H9 (cell line): ENCODE results near the gene IZUMO4. TPM values are rescaled to one million over a fixed set of nuclear protein-coding genes. Genes with fewer than 3 reads are reported as not detected.
A peak's percentile ranks its signal among the peaks of the same experiment; 100 is the strongest.

Experiments used
- DNase-seq: peaks from one replicate; pipeline ENCODE4 v3.0.0-alpha.2; 2017
- H2AFZ ChIP-seq: one replicate; pipeline ENCODE4 v1.6.1; 2013; ENCODE audit warnings: mild to moderate bottlenecking, low read length, control low read depth, moderate library complexity
- H2AK5ac ChIP-seq: 2 replicates; pipeline ENCODE4 v1.6.1; 2013; ENCODE audit warnings: low read length, control low read depth, mixed read lengths; ENCODE audit not compliant: insufficient read length
- H2BK120ac ChIP-seq: one replicate; pipeline ENCODE4 v1.6.1; 2013; ENCODE audit warnings: low read depth, mild to moderate bottlenecking, low read length, control low read depth, inconsistent platforms; ENCODE audit not compliant: poor library complexity, severe bottlenecking
- H2BK12ac ChIP-seq: 2 replicates; pipeline ENCODE4 v1.6.1; 2013; ENCODE audit warnings: low read length, control low read depth, mixed read lengths, low read depth; ENCODE audit not compliant: insufficient read length
- H2BK15ac ChIP-seq: 2 replicates; pipeline ENCODE4 v1.6.1; 2013; ENCODE audit warnings: low read depth, low read length, control low read depth
- H2BK20ac ChIP-seq: one replicate; pipeline ENCODE4 v1.6.1; 2013; ENCODE audit warnings: low read depth, mild to moderate bottlenecking, low read length, control low read depth, inconsistent platforms; ENCODE audit not compliant: poor library complexity, severe bottlenecking
- H2BK5ac ChIP-seq: 2 replicates; pipeline ENCODE4 v1.6.1; 2013; ENCODE audit warnings: low read length, control low read depth, mixed read lengths; ENCODE audit not compliant: insufficient read length
- H3K14ac ChIP-seq: 2 replicates; pipeline ENCODE4 v1.6.1; 2013; ENCODE audit warnings: low read length, control low read depth; ENCODE audit not compliant: insufficient read depth
- H3K18ac ChIP-seq: 2 replicates; pipeline ENCODE4 v1.6.1; 2013; ENCODE audit warnings: low read depth, mild to moderate bottlenecking, mixed read lengths, low read length, control low read depth; ENCODE audit not compliant: insufficient read length
- H3K23ac ChIP-seq: 2 replicates; pipeline ENCODE4 v1.6.1; 2013; ENCODE audit warnings: low read length, control low read depth, mixed read lengths, low read depth; ENCODE audit not compliant: insufficient read length
- H3K23me2 ChIP-seq: 2 replicates; pipeline ENCODE4 v1.6.1; 2013; ENCODE audit warnings: low read depth, mild to moderate bottlenecking, mixed read lengths, low read length, control low read depth; ENCODE audit not compliant: insufficient read length, poor library complexity, severe bottlenecking
- H3K27ac ChIP-seq: 2 replicates; pipeline ENCODE4 v1.5.1; 2013; ENCODE audit warnings: low read length, control low read depth, mixed read lengths, low read depth; ENCODE audit not compliant: insufficient read length
- H3K27me3 ChIP-seq: 2 replicates; pipeline ENCODE4 v1.6.1; 2013; ENCODE audit warnings: low read length, control low read depth, inconsistent platforms; ENCODE audit not compliant: insufficient read depth
- H3K4ac ChIP-seq: 2 replicates; pipeline ENCODE4 v1.6.1; 2013; ENCODE audit warnings: low read depth, mild to moderate bottlenecking, control low read depth, inconsistent platforms, low read length, moderate library complexity
- H3K4me1 ChIP-seq: 2 replicates; pipeline ENCODE4 v1.6.1; 2013; ENCODE audit warnings: low read length, control low read depth, inconsistent platforms; ENCODE audit not compliant: insufficient read depth
- H3K4me2 ChIP-seq: 2 replicates; pipeline ENCODE4 v1.6.1; 2013; ENCODE audit warnings: low read length, control low read depth, mixed read lengths; ENCODE audit not compliant: insufficient read length, insufficient read depth
- H3K56ac ChIP-seq: 2 replicates; pipeline ENCODE4 v1.6.1; 2013; ENCODE audit warnings: low read depth, mild to moderate bottlenecking, mixed read lengths, low read length, control low read depth; ENCODE audit not compliant: insufficient read length
- H3K79me1 ChIP-seq: 2 replicates; pipeline ENCODE4 v1.6.1; 2013; ENCODE audit warnings: low read depth, mild to moderate bottlenecking, moderate library complexity, low read length, control low read depth, inconsistent platforms; ENCODE audit not compliant: insufficient read depth, poor library complexity, severe bottlenecking
- H3K79me2 ChIP-seq: 2 replicates; pipeline ENCODE4 v1.6.1; 2013; ENCODE audit warnings: low read length, control low read depth, inconsistent platforms; ENCODE audit not compliant: insufficient read depth
- H3K9ac ChIP-seq: 2 replicates; pipeline ENCODE4 v1.6.1; 2013; ENCODE audit warnings: low read length, control low read depth, mixed read lengths; ENCODE audit not compliant: insufficient read length; ENCODE audit errors: extremely low read depth
- H3K9me3 ChIP-seq: one replicate; pipeline ENCODE4 v1.6.1; 2013; ENCODE audit warnings: low read depth, low read length, inconsistent platforms; ENCODE audit not compliant: control insufficient read depth
- H3T11ph ChIP-seq: one replicate; pipeline ENCODE4 v1.6.1; 2013; ENCODE audit warnings: mild to moderate bottlenecking, low read length, control low read depth, inconsistent platforms
- H4K20me1 ChIP-seq: one replicate; pipeline ENCODE4 v1.6.1; 2013; ENCODE audit not compliant: control insufficient read depth, insufficient read length, insufficient read depth
- H4K5ac ChIP-seq: 2 replicates; pipeline ENCODE4 v1.6.1; 2013; ENCODE audit warnings: low read depth, mild to moderate bottlenecking, mixed read lengths, low read length, control low read depth; ENCODE audit not compliant: insufficient read length
- H4K8ac ChIP-seq: replicated peaks from 2 replicates; pipeline ENCODE4 v1.6.1; 2013; ENCODE audit warnings: low read length, control low read depth, mixed read lengths, low read depth; ENCODE audit not compliant: insufficient read length
- H4K91ac ChIP-seq: 2 replicates; pipeline ENCODE4 v1.6.1; 2013; ENCODE audit warnings: low read depth, mild to moderate bottlenecking, moderate library complexity, mixed read lengths, low read length, control low read depth; ENCODE audit not compliant: insufficient read length
- H3K27ac Mint-ChIP-seq, 3 experiments: 2 replicates in 2 of 3; 3 replicates in 1 of 3; pipeline ENCODE4 v1.8.0; 2020 to 2021; ENCODE audit warnings: mixed read lengths in 3 of 3, mild to moderate bottlenecking in 1 of 3, moderate library complexity in 1 of 3
- H3K27me3 Mint-ChIP-seq: 2 replicates; pipeline ENCODE4 v1.8.0; 2021; ENCODE audit warnings: low read depth, mild to moderate bottlenecking, moderate library complexity, mixed read lengths
- H3K36me3 Mint-ChIP-seq, 3 experiments: 2 replicates in 2 of 3; 3 replicates in 1 of 3; pipeline ENCODE4 v1.8.0; 2020 to 2021; ENCODE audit warnings: low read depth in 3 of 3, mixed read lengths in 3 of 3; ENCODE audit not compliant: insufficient read depth in 1 of 3
- H3K4me1 Mint-ChIP-seq, 2 experiments: 2 replicates each; pipeline ENCODE4 v1.8.0; 2020; ENCODE audit warnings: mixed read lengths in 2 of 2
- H3K4me3 Mint-ChIP-seq, 2 experiments: 2 replicates in 1 of 2; 3 replicates in 1 of 2; pipeline ENCODE4 v1.8.0; 2020 to 2021; ENCODE audit warnings: mild to moderate bottlenecking in 2 of 2, mixed read lengths in 2 of 2, moderate library complexity in 1 of 2
- H3K9me3 Mint-ChIP-seq, 2 experiments: 2 replicates in 1 of 2; 3 replicates in 1 of 2; pipeline ENCODE4 v1.8.0; 2020; ENCODE audit warnings: mild to moderate bottlenecking in 2 of 2, mixed read lengths in 2 of 2, moderate library complexity in 1 of 2
- CTCF ChIP-seq: fragments of 200-600 bp; sonication (generic); conservative IDR thresholded peaks from 3 replicates; pipeline ENCODE4 v1.8.0; 2021; ENCODE audit warnings: antibody characterized with exemption, mild to moderate bottlenecking
- WGBS: extraction: QIAGEN DNeasy Blood & Tissue Kit; methylation state at CpG from one replicate; pipeline ENCODE4 v1.1.7; 2013; ENCODE audit warnings: missing lambda C conversion rate, low lambda C conversion rate, mixed read lengths; ENCODE audit not compliant: insufficient read length; ENCODE audit errors: extremely low coverage; 5-methylcytosine and 5-hydroxymethylcytosine counted together
- total RNA-seq: library from RNA; stranded (reverse); gene quantifications from 2 replicates; pipeline ENCODE4 v1.2.1, GENCODE V29; 2021

Gene IZUMO4
- total RNA-seq, 1 experiment from 2014 or later: 2.1 TPM

GRCh38 chr19:2096034-2096479 is 658 bp upstream of the IZUMO4 start, which contains the start of gene MOB3A:
Gene MOB3A (minus strand): TSS chr19:2096326. CDS start chr19:2078560, 17,766 bp downstream.
- no peak within 1 kb of the TSS for H4K5ac ChIP-seq
- H3K79me2 ChIP-seq: no peaks in the 10 kb centered on the region
- no peak within 1 kb of the TSS for H2AFZ ChIP-seq
- no peak within 1 kb of the TSS for H3K14ac ChIP-seq
- H3K27ac ChIP-seq: no peak within 1 kb of the TSS
- no peak within 1 kb of the TSS for H3K56ac ChIP-seq
- no peak within 1 kb of the TSS for H2AK5ac ChIP-seq
- no peak within 1 kb of the TSS for H4K91ac ChIP-seq
- H3K36me3 Mint-ChIP-seq: peaks cover 0 to 13% (median 11%) of the 10 kb centered on the region in 3 experiments; a peak in 5 of 7 replicates
- peaks cover 7 to 9% of the 10 kb centered on the region in 2 experiments for H3K4me1 Mint-ChIP-seq
- H3T11ph ChIP-seq: no peak within 1 kb of the TSS
- no peak within 1 kb of the TSS for H2BK12ac ChIP-seq
- no peak within 1 kb of the TSS for H3K23ac ChIP-seq
- no peaks in the 10 kb centered on the region for H4K20me1 ChIP-seq
- H3K18ac ChIP-seq: peak within 1 kb of the TSS; percentile 50
- TF ChIP-seq CTCF: peak; percentile 64; the same call in 2 of the 3 replicates
- H4K8ac ChIP-seq: no peak within 1 kb of the TSS
- no peak within 1 kb of the TSS for H2BK120ac ChIP-seq
- H3K4me1 ChIP-seq: no peaks in the 10 kb centered on the region
- H3K4me2 ChIP-seq: peak within 1 kb of the TSS; percentile 72
- H3K4ac ChIP-seq: no peak within 1 kb of the TSS
- no peaks in the 10 kb centered on the region for H3K27me3 Mint-ChIP-seq
- H3K27ac Mint-ChIP-seq: peak within 1 kb of the TSS; percentile 84 to 97 (median 92); a peak in 5 of 7 replicates
- no peaks in the 10 kb centered on the region for H3K23me2 ChIP-seq
- H3K9ac ChIP-seq: no peak within 1 kb of the TSS
- H3K27me3 ChIP-seq: no peaks in the 10 kb centered on the region
- H3K9me3 Mint-ChIP-seq: no peaks in the 10 kb centered on the region
- WGBS: no CpG with 5 or more reads among the region's 56 CpGs
- H2BK5ac ChIP-seq: no peak within 1 kb of the TSS
- H3K79me1 ChIP-seq: no peaks in the 10 kb centered on the region
- DNase-seq: no peak
- H3K9me3 ChIP-seq: no peaks in the 10 kb centered on the region
- H3K4me3 Mint-ChIP-seq: peak within 1 kb of the TSS; percentile 79 to 91
- H2BK20ac ChIP-seq: no peak within 1 kb of the TSS
- H2BK15ac ChIP-seq: no peak within 1 kb of the TSS
